DMS153 (cell line): ENCODE measurements around the gene EPAS1.

Experiments used
- DNase-seq: peaks from one replicate; lab custom pipeline; 2025; lab: John Stamatoyannopoulos, UW

EPAS1 gene

GRCh38 chr2:46410273-46411244 lies 113.4 kb downstream of the EPAS1 start:
- no peak for DNase-seq

- DNase-seq: no peak
Observed at GRCh38 chr2:46411245-46411641, 114.0 kb downstream of the EPAS1 start.

DNA sequence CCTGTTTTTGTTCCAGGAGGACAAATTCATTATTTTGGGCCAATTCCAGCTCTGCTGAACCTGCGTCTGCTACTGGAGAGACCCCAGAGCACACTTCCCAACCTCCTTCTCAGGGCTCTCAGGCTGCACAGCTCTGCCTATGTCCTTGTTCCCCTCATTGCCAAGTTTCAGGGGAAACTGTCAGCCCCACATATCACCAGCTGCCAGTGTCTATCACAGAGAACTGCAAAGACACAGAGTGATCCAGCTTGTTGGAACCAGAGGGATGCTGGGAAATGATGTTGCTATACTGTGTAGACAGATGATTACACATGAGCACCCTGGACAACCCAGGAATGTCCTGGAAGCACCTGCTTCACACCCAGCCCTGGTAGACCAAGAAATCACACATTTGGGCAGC lies 114.8 kb downstream of the EPAS1 start:
- no peak for DNase-seq

DNA sequence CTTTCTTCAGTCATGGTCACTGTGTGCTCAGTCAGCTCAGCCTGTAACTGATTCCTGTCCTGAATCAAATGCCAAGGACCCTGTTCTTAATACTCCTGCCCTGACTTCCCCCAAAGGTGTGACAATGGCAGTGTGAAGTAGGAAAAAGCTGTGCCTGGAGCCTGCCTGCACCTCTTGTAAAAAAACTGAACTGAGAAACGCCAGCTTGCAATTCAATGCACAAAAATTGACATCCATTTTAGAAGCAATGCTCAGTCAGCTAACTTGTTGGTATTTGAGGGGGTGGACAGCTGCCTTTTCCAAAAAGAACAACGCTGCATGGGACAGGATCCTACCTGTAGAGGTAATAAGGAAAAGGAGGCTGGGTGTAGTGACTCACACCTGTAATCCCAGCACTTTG lies 115.9 kb downstream of the EPAS1 start:
- no peak for DNase-seq

DNA sequence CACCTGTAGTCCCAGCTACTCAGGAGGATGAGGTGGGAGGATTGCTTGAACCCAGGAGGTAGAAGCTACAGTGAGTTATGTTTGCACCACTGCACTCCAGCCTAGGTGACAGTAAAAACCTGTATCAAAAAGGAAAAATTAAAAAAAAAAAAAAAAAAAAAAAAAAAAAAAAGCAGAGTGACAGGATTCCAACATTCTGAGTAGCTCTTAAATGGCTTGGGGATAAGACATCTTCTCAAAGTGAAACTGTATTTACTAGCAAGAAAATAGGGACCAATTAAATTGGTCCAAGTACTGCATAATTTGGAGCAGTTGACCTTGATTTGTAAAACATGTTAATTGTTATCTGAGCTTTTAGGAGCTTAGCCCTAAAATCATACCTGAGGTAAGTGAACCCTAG lies 116.4 kb downstream of the EPAS1 start:
- DNase-seq: no peak

GRCh38 chr2:46414701-46415100 lies 117.5 kb downstream of the EPAS1 start:
- DNase-seq: no peak

- DNase-seq: no peak
Observed at GRCh38 chr2:46416280-46416679, 119.1 kb downstream of the EPAS1 start.

DNA sequence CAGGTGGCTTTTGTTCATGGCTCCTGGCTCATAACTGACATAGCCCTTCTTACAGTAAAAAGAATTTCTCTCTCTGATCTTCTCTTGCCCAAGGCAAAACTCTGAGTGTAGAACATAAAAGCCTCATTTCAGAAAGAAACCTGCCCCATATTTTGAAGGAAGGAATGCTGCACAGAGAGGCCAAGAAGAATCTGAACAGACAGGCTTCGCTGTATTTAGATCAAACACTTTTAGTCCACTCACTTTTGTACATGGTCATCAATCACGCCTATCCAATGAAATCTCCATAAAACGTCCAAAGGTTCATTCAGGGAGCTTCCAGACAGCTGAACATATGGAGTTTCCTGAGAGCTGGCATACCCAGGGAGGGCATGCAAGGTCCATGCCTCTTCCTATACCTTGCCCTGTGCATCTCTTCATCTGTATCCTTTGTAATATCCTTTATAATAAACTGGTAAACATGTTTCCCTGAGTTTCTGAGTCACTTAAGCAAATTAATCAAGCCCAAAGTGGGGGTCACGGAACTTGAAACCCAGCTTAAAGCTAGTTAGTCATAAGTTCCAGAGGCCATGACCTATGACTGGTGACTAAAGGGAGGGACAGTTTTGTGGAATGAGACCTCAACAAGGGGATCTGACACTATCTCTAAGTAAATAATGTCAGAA lies 119.7 kb downstream of the EPAS1 start:
- no peak for DNase-seq

- DNase-seq: no peak
Observed at GRCh38 chr2:46420945-46421344, 123.7 kb downstream of the EPAS1 start.

DNA sequence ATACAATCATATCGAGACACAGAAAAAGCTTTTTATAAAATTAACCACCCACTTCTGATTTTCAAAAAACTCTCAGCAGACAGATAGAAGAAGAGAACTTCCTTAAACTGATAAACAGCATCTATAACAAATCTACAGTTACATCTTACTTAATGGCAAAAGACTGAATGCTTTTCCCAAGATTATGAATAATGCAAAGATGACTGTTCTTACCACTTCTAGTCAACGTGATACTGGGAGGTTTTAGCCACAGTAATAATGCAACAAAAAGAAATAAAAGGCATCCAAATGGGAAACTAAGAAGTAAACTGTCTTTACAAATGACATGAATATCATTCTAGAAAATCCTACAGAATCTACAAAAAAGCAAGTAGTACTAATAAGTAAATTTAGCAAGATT lies 124.2 kb downstream of the EPAS1 start:
- no peak for DNase-seq

- no peak for DNase-seq
Observed at GRCh38 chr2:46422717-46423394, 125.6 kb downstream of the EPAS1 start.

DNA sequence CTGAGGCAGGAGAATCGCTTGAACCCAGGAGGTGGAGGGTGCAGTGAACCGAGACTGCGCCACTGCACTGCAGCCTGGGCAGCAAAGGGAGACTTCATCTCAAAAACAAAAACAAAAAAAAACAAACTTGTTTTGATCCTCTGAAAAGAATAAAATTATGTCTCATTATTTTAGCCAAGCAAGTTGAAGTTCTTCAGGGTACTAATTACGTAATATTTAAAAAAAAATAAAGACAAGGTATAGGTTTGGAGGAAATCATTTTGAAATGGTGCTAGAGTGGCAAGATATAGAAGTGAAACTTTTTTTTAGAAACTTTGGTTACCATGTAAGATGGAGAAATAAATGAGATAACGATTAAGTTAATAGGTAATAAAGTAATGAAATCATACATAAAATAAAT lies 127.7 kb downstream of the EPAS1 start:
- DNase-seq: no peak

DNA sequence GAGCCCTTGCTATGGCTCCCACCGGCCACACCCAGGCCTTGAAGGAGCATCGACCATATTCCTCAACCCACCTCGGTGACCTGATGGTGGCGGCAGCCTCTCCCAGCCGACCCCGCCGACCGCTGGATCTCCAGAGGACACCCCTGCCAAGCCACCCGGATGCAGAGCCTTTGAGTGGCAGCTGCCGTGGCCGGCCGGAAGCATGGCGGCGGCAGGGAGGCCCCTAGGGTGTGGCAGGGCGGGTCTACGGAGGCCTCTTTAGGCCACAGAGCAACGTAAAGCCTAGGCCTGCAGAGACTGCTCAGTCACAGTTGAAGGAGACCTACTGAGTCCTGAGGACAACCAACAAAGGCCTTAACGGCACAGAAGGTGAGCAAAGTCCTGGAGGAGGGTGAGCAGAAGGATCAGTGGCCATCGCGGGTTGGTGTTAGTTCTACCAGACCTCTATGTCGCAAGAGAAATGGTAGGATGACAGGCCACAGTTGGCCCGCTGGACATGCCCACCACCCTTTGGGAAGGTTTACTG lies 131.8 kb downstream of the EPAS1 start:
- no peak for DNase-seq

- DNase-seq: no peak
Observed at GRCh38 chr2:46430413-46430812, 133.2 kb downstream of the EPAS1 start.

DNA sequence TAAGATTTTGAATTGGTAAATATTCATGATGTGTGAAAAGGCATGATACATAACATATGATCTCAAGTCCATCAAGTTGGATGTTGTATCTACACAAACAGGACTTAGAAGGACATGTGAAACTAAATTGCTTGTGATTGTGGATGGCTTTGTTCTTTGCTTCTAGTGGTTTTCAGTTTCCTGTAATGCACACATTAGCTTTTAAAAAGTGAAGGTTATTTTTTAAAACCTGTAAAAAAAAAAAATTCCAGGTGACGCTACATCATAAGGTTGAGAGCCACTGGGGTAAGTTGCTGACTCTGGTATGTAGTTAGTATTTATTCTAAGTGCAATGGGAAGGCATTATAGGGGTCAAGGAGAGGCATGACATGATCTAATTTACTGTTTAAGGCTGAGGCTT lies 133.8 kb downstream of the EPAS1 start:
- no peak for DNase-seq

- no peak for DNase-seq
Observed at GRCh38 chr2:46431481-46432235, 134.5 kb downstream of the EPAS1 start.

- DNase-seq: no peak
Observed at GRCh38 chr2:46434851-46435273, 137.7 kb downstream of the EPAS1 start.

GRCh38 chr2:46435353-46435752 lies 138.1 kb downstream of the EPAS1 start:
- no peak for DNase-seq

DNA sequence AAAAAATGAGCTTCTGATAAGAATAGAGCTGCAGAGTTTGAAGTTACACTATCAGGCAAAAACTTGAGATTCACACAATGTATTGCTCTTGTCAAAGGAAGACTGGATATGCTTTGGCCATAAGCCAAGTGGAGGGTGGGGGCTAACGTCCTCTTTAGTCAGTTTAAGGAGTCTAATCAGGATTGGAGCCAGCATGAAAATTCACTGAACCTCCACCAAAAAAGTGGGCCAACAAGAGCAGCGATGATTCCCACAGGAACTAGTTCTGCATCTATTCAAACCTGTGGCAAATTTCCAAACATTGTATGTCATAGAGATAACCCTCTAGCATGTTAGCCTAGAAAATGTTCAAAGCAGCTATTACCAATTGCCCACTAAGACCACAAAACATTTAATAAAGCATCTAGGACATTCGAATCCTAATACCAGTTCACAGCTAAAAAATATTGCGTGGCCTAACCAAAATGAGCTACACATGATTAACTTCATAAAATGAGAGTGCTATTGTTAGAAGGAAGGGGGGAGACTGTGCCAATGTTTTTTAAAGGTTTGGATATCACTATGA lies 138.7 kb downstream of the EPAS1 start:
- no peak for DNase-seq
